Measurements from ENCODE around the gene PTPRN2. TPM values are rescaled to one million over a fixed set of nuclear protein-coding genes. Genes with fewer than 3 reads are reported as not detected.
"Not testable (repeated sequence)": the region's sequence is repeated elsewhere in the genome, so short reads cannot be mapped to it uniquely, and the experiment has no call there.

PTPRN2 gene
- total and polyA plus RNA-seq, 2 of the 8 experiments (the other 6 are each of a cell fraction or from before 2014, with no cell fraction given) = 2.6 to 4.5 TPM

- H2AFZ ChIP-seq (ENCODE audit: low read length) = no peak overlapping the region
- no peak overlapping the region for H3K4me2 ChIP-seq (ENCODE audit: insufficient read depth in 1 of 2, low read depth in 2 of 2, low read length in 2 of 2)
- H4K5ac ChIP-seq (ENCODE audit: insufficient read length, low read depth, low read length) = no peak overlapping the region
- no peak overlapping the region for H3K4ac ChIP-seq (replicated peaks; ENCODE audit: insufficient read length, low read depth, low read length)
- no peak overlapping the region for H3K18ac ChIP-seq (ENCODE audit: extremely low read depth, low read length)
- H2BK120ac ChIP-seq (replicated peaks; ENCODE audit: low read depth, low read length) = no peak overlapping the region
- H2BK15ac ChIP-seq (ENCODE audit: low read length) = no peak overlapping the region
- H3K56ac ChIP-seq (replicated peaks; ENCODE audit: insufficient read length, low read depth, low read length) = no peak overlapping the region
- no peak overlapping the region for H3K27ac ChIP-seq (ENCODE audit: low read depth, low read length)
- ChIA-PET POLR2A (ENCODE audit: partially characterized antibody) (no interaction called here), CTCF (ENCODE audit: partially characterized antibody) (no interaction called here)
- H3K79me1 ChIP-seq (ENCODE audit: low read depth, low read length) = no peaks in the 10 kb centered on the region
- H3K9ac ChIP-seq (replicated peaks in 1 of 4; ENCODE audit: extremely low read depth in 1 of 4, low read depth in 3 of 4, low read length in 3 of 4) = no peak overlapping the region
- H2BK20ac ChIP-seq (ENCODE audit: low read length) = no peak overlapping the region
- H4K91ac ChIP-seq (replicated peaks; ENCODE audit: insufficient read length, low read length) = no peak overlapping the region
- H3K79me2 ChIP-seq (ENCODE audit: control insufficient read depth in 1 of 2, insufficient read depth in 2 of 2, low read length in 2 of 2) = no peaks in the 10 kb centered on the region
- WGBS, 2 experiments (ENCODE audit: extremely low coverage in 1 of 2, insufficient coverage in 1 of 2, insufficient read length in 1 of 2, insufficient replicate concordance in 2 of 2, low coverage in 1 of 2, low lambda C conversion rate in 2 of 2, missing lambda C conversion rate in 1 of 2) = 87% methylated on average over 9 of the region's 9 CpGs; no CpG with 5 or more reads in 1 of the 2 experiments
- no peaks in the 10 kb centered on the region for H3K36me3 ChIP-seq (ENCODE audit: control insufficient read depth in 2 of 4, insufficient read depth in 4 of 4, low read length in 3 of 4)
- no peaks in the 10 kb centered on the region for H3K23me2 ChIP-seq (ENCODE audit: low read depth, low read length)
- H3K14ac ChIP-seq (ENCODE audit: insufficient read length) = no peak overlapping the region
- FAIRE-seq (no peak), DNase-seq (ENCODE audit: low read depth in 1 of 2, low spot score in 2 of 2) (no peak)
- no peak overlapping the region for H2BK12ac ChIP-seq (ENCODE audit: low read depth, low read length)
- peaks cover under 1 to 7% of the 10 kb centered on the region in 2 experiments; a peak in 1 of 4 replicates for H3K9me3 ChIP-seq (ENCODE audit: insufficient read depth in 2 of 2, low read depth in 1 of 2, low read length in 1 of 2)
- no peaks in the 10 kb centered on the region for H4K20me1 ChIP-seq (replicated peaks in 1 of 2; ENCODE audit: control insufficient read depth in 1 of 2, insufficient read depth in 2 of 2, low read length in 2 of 2)
- H2AK5ac ChIP-seq (ENCODE audit: low read depth, low read length) = no peak overlapping the region
- H3K4me1 ChIP-seq (replicated peaks in 1 of 4; ENCODE audit: control insufficient read depth in 3 of 4, insufficient read depth in 4 of 4, low read length in 3 of 4) = peaks cover 0 to 12% (median 6%) of the 10 kb centered on the region in 4 experiments; a peak in 6 of 7 replicates
- TF ChIP-seq CBX8 (IDR thresholded peaks at IDR 0.05; ENCODE audit: borderline replicate concordance, low read depth, low read length) = no peak
- TF ChIP-seq CEBPB (IDR thresholded peaks at IDR 0.05; ENCODE audit: low read depth, low read length) = no peak
- no peak overlapping the region for H3K4me3 ChIP-seq (ENCODE audit: extremely low read depth in 1 of 4, insufficient read depth in 2 of 4, low read depth in 3 of 4, low read length in 4 of 4)
- no peaks in the 10 kb centered on the region for H3K27me3 ChIP-seq (replicated peaks in 1 of 4; ENCODE audit: control insufficient read depth in 3 of 4, extremely low read depth in 1 of 4, insufficient read depth in 3 of 4, low read length in 3 of 4)
- no peak overlapping the region; the same call in 1 of the 2 replicates for H4K8ac ChIP-seq (ENCODE audit: extremely low read depth, insufficient read depth, low read length)
- H2BK5ac ChIP-seq (ENCODE audit: low read depth, low read length) = no peak overlapping the region
- H3K23ac ChIP-seq (ENCODE audit: insufficient read length) = no peak overlapping the region
Measured at GRCh38 chr7:157980774-157981173, 606.8 kb downstream of the PTPRN2 start.

DNA sequence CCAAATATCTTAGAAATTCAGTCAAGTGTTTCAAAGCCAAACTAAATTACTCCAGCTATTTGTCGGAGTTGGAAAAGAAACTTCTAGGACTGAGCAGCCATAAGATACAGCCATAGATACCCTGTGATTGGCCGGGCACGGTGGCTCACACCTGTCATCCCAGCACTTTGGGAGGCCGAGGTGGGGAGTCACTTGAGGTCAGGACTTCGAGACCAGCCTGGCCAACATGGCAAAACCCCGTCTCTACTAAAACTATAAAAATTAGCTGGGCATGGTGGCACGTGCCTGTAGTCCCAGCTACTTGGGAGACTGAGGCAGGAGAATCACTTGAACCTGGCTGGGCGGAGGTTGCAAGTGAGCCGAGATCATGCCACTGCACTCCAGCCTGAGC, 607.3 kb downstream of the PTPRN2 start:
- H3K56ac ChIP-seq (replicated peaks; ENCODE audit: insufficient read length, low read depth, low read length); H3K4me2 ChIP-seq (ENCODE audit: insufficient read depth in 1 of 2, low read depth in 2 of 2, low read length in 2 of 2); H3K9ac ChIP-seq (replicated peaks in 1 of 4; ENCODE audit: extremely low read depth in 1 of 4, low read depth in 3 of 4, low read length in 3 of 4); H4K5ac ChIP-seq (ENCODE audit: insufficient read length, low read depth, low read length); H2BK15ac ChIP-seq (ENCODE audit: low read length); H2BK20ac ChIP-seq (ENCODE audit: low read length); H3K79me2 ChIP-seq (ENCODE audit: control insufficient read depth in 1 of 2, insufficient read depth in 2 of 2, low read length in 2 of 2); H4K8ac ChIP-seq (ENCODE audit: extremely low read depth, insufficient read depth, low read length); H3K27me3 ChIP-seq (replicated peaks in 1 of 4; ENCODE audit: control insufficient read depth in 3 of 4, extremely low read depth in 1 of 4, insufficient read depth in 3 of 4, low read length in 3 of 4); H3K36me3 ChIP-seq (ENCODE audit: control insufficient read depth in 2 of 4, insufficient read depth in 4 of 4, low read length in 3 of 4); H2AFZ ChIP-seq (ENCODE audit: low read length); H2BK12ac ChIP-seq (ENCODE audit: low read depth, low read length); H3K79me1 ChIP-seq (ENCODE audit: low read depth, low read length); H4K20me1 ChIP-seq (replicated peaks in 1 of 2; ENCODE audit: control insufficient read depth in 1 of 2, insufficient read depth in 2 of 2, low read length in 2 of 2); H3K23me2 ChIP-seq (ENCODE audit: low read depth, low read length); H3K18ac ChIP-seq (ENCODE audit: extremely low read depth, low read length); H3K4me3 ChIP-seq (ENCODE audit: extremely low read depth in 1 of 4, insufficient read depth in 2 of 4, low read depth in 3 of 4, low read length in 4 of 4); H2BK5ac ChIP-seq (ENCODE audit: low read depth, low read length); DNase-seq (ENCODE audit: low read depth in 1 of 2, low spot score in 2 of 2); H3K14ac ChIP-seq (ENCODE audit: insufficient read length); H2AK5ac ChIP-seq (ENCODE audit: low read depth, low read length); H2BK120ac ChIP-seq (replicated peaks; ENCODE audit: low read depth, low read length); H3K23ac ChIP-seq (ENCODE audit: insufficient read length); POLR2A ChIA-PET (ENCODE audit: partially characterized antibody); H3K4ac ChIP-seq (replicated peaks; ENCODE audit: insufficient read length, low read depth, low read length); FAIRE-seq; CTCF ChIA-PET (ENCODE audit: partially characterized antibody); H4K91ac ChIP-seq (replicated peaks; ENCODE audit: insufficient read length, low read length); H3K27ac ChIP-seq (ENCODE audit: low read depth, low read length): not testable (repeated sequence)
- peaks cover 5 to 11% of the 10 kb centered on the region in 2 experiments for H3K9me3 ChIP-seq (ENCODE audit: insufficient read depth in 2 of 2, low read depth in 1 of 2, low read length in 1 of 2)
- WGBS, 2 experiments (ENCODE audit: extremely low coverage in 1 of 2, insufficient coverage in 1 of 2, insufficient read length in 1 of 2, insufficient replicate concordance in 2 of 2, low coverage in 1 of 2, low lambda C conversion rate in 2 of 2, missing lambda C conversion rate in 1 of 2) = 85% methylated on average over 9 of the region's 9 CpGs; no CpG with 5 or more reads in 1 of the 2 experiments
- peaks cover 0 to 12% (median 6%) of the 10 kb centered on the region in 4 experiments; a peak in 6 of 7 replicates for H3K4me1 ChIP-seq (replicated peaks in 1 of 4; ENCODE audit: control insufficient read depth in 3 of 4, insufficient read depth in 4 of 4, low read length in 3 of 4)

Data from H1 (cell line).